ENCODE measurements around the gene LAMA2.

GRCh38 chr6:129460221-129460620, 577.3 kb downstream of the LAMA2 start:
- no peak for TF ChIP-seq CTCF (IDR thresholded peaks at IDR 0.05)
- no peak for TF ChIP-seq POLR2A (IDR thresholded peaks at IDR 0.05)

All from right lobe of liver (tissue), 4 donors.